Subcutaneous adipose tissue (tissue), 4 donors: ENCODE data around the gene RALBP1. TPM values are rescaled to one million over a fixed set of nuclear protein-coding genes. Genes with fewer than 3 reads are reported as not detected.

Experiments used
- total RNA-seq, 4 donors: library from RNA; depleted of rRNA; stranded (reverse); fragments of >200 nt; gene quantifications; one replicate each; pipeline ENCODE4 v1.1.0, GENCODE V29; 2016
- TF ChIP-seq, protein P1 (sequence below): fragments of 450-650 bp; IDR thresholded peaks from one replicate; pipeline ENCODE4 v1.5.1; 2016; ENCODE audit warnings: low read depth, mild to moderate bottlenecking, control low read depth, antibody characterized with exemption, moderate library complexity

The RALBP1 gene
- total RNA-seq, 4 donors from 2014 or later: 66.4 to 88.3 (median 76.5) TPM

- TF ChIP-seq, protein P1, sequence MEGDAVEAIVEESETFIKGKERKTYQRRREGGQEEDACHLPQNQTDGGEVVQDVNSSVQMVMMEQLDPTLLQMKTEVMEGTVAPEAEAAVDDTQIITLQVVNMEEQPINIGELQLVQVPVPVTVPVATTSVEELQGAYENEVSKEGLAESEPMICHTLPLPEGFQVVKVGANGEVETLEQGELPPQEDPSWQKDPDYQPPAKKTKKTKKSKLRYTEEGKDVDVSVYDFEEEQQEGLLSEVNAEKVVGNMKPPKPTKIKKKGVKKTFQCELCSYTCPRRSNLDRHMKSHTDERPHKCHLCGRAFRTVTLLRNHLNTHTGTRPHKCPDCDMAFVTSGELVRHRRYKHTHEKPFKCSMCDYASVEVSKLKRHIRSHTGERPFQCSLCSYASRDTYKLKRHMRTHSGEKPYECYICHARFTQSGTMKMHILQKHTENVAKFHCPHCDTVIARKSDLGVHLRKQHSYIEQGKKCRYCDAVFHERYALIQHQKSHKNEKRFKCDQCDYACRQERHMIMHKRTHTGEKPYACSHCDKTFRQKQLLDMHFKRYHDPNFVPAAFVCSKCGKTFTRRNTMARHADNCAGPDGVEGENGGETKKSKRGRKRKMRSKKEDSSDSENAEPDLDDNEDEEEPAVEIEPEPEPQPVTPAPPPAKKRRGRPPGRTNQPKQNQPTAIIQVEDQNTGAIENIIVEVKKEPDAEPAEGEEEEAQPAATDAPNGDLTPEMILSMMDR: no peak
Observed at GRCh38 chr18:9446839-9447238, 28.5 kb upstream of the RALBP1 start.

DNA sequence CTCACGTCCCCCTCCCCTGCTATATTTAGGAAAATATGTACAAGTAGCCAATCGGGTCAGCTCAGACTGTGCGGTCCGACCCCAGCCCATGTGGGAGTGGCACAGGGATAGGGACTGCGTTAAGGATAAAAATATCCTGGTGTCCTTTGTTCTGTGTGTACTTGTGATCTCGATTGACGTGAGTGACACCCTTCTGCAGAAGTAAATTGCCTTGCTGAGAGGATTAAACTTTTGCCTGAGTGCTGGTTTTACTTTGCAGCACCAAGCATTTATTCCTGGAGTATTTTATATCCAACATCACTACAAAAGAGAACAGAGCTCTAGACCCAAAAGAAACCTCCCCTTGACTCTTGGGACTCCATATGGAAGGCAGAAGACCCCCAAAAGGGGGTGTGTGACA lies 28.0 kb upstream of the RALBP1 start:
- TF ChIP-seq, protein P1: no peak

GRCh38 chr18:9449600-9450414 lies 25.5 kb upstream of the RALBP1 start:
- TF ChIP-seq, protein P1: no peak

- TF ChIP-seq, protein P1: no peak
Observed at GRCh38 chr18:9453283-9453682, 22.0 kb upstream of the RALBP1 start.

DNA sequence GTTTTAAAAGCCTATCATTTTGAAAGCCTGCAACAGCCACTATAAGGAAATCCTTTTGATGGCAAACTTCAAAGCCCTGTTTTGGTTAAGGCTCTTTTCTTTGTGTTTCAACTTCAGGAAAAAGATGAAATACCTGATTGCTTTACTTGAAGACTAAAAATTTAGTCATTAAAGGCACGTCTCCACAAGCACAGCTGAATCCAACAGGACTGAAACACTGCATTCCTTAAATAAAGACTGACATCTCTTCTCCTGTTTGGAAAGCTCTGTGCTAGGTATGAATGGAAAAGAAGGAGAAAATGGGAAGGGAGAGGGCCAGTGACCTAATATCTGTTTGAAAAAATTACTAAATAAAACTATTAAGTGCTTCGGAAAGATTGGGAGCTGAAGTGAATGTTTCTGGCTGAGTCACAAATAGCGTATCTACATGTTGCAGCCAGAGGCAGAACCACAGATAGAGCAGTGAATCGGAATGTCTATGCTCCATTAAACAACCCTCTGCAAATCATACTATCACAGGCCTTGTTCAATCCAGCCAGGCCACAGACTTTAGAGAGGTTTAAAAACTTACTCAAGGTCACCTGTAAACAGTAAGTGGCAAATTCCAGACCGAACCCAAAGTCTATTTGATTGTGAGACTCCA lies 21.1 kb upstream of the RALBP1 start:
- TF ChIP-seq, protein P1: no peak

DNA sequence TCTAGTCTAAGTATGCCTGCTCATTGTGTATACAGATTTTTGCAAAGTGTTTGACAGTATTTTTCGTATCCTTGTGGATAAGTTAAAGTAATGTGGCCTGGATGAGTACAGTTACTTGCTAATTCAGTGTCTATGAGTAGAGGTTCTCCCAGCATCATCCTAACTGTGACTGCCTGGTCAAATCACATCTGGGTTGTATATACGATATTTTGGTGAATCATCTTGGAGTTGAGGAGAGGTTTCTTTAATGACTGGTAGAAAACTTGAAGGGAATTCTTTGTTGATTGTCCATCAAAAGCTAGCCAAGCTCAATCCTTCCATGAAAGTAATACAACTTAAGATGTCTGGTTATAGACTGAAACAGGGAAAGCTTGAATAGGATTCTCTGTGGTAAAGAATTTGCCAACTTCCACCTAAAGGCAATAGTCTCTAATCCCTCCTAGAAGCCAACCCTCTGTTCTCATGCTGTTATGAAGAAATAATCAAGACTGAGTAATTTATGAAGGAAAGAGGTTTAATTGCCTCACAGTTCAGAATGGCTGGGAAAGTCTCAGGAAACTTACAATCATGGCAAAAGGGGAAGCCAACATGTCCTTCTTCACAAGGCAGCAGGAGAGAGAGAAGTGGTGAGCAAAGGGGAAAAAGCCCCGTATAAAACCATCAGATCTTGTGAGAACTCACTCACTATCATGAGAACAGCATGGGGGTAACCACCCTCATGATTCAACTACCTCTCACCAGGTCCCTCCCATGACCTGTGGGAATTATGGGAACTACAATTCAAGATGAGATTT lies 19.4 kb upstream of the RALBP1 start:
- TF ChIP-seq, protein P1: no peak

DNA sequence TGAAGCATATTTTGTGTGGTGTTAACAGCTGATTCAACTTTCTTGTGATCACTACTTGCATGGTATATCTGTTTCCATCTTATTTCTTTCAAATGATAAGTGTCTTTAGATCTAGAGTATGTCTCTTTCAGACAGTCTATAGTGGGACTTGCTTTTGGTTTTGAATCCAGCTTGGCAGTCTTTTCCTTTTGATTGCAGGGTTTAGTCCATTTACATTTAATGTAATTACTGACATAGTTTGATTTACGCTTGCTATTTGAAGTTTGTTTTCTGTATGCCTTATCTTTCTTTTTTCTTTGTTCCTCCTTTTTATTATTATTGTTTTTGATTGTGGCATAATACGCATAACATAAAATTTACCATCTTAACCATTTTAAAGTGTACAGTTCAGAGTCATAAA lies 9.2 kb upstream of the RALBP1 start:
- TF ChIP-seq, protein P1: no peak
